Type B pancreatic cell (in vitro differentiated cells): ENCODE measurements around the gene RASSF7. TPM values are rescaled to one million over a fixed set of nuclear protein-coding genes. Genes with fewer than 3 reads are reported as not detected.

Experiments used
- DNase-seq: peaks from one replicate; pipeline ENCODE4 v3.0.0; 2021; ENCODE audit warnings: mixed read lengths; ENCODE audit not compliant: unreplicated experiment; ENCODE audit errors: extremely low spot score
- H3K27ac Mint-ChIP-seq: 2 replicates; pipeline ENCODE4 v1.8.0; 2021; ENCODE audit warnings: mild to moderate bottlenecking, mixed read lengths
- H3K27me3 Mint-ChIP-seq: 2 replicates; pipeline ENCODE4 v1.8.0; 2021; ENCODE audit warnings: mixed read lengths
- H3K36me3 Mint-ChIP-seq: 2 replicates; pipeline ENCODE4 v1.8.0; 2021; ENCODE audit warnings: mixed read lengths
- H3K4me1 Mint-ChIP-seq: one replicate; pipeline ENCODE4 v1.8.0; 2021; ENCODE audit warnings: mixed read lengths; ENCODE audit not compliant: unreplicated experiment
- H3K4me3 Mint-ChIP-seq: 2 replicates; pipeline ENCODE4 v1.8.0; 2021; ENCODE audit warnings: mild to moderate bottlenecking, mixed read lengths
- H3K9me3 Mint-ChIP-seq: 2 replicates; pipeline ENCODE4 v1.8.0; 2021; ENCODE audit warnings: mixed read lengths
- CTCF ChIP-seq: fragments of 200-600 bp; sonication (generic); conservative IDR thresholded peaks from 2 replicates; pipeline ENCODE4 v1.5.0; 2021; ENCODE audit warnings: antibody characterized with exemption, mild to moderate bottlenecking
- total RNA-seq: library from RNA; stranded (reverse); gene quantifications from 2 replicates; pipeline ENCODE4 v1.2.1, GENCODE V29; 2021; ENCODE audit warnings: low replicate concordance

RASSF7 gene
- total RNA-seq, 1 donor from 2014 or later = 35.7 TPM

DNA sequence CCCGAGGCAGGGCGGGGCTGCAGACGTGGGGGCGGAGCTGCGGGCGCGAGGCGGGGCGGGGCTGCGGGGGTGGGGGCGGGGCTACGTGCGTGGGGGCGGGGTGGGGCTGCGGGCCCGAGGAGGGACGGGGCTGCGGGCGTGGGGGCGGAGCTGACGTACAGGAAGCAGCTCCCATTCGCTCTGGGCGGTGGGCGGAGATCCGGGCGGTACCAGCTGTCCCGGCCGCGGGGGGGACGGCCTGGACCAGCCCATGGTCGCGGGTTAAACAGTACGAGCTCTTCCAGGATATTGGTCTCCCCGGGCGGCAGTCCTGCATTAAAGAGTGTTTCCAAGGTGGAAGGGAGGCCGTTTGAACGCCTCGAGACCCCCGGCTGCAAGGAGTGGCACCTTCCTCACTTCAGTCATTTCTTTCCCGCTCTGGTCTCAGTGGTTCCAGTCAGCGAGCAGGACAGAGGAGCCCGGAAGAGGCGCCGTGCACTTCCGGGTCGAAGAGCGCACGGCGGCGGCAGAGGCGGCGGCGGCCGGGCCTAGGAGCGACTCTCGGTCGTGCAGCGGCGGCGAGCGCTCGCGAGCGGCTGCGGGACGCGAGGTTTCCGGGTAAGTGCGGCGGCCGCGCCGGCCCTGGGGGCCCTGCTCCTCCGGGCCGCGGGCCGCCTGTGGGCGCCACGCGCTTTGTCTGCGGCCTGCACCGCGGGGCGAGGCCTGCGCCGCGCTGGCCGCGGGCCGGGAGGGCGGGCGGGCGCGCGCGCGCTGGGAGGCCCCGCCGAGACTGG is 15.4 kb downstream of the RASSF7 start, which contains the start of gene PHRF1:
Gene PHRF1 (plus strand): TSS at position 475 of the 773 bp plus-strand sequence. CDS start 5,043 bp downstream, outside the sequence.
- Mint-ChIP-seq H3K4me3 (peak within 1 kb of the TSS; percentile 98), H3K36me3 (peaks cover 2% of the 10 kb centered on the region), H3K27me3 (peaks cover 13% of the 10 kb centered on the region), H3K4me1 (peaks cover 22% of the 10 kb centered on the region), H3K9me3 (no peaks in the 10 kb centered on the region), H3K27ac (peak within 1 kb of the TSS; percentile 98)
- peak; percentile 96 for DNase-seq
- no peak for TF ChIP-seq CTCF

GRCh38 chr11:576811-577610 is 16.2 kb downstream of the RASSF7 start:
- DNase-seq = no peak
- Mint-ChIP-seq H3K4me1 (peaks cover 23% of the 10 kb centered on the region), H3K4me3 (peak overlapping the region; percentile 92), H3K27me3 (peaks cover 13% of the 10 kb centered on the region), H3K9me3 (no peaks in the 10 kb centered on the region), H3K27ac (peak overlapping the region; percentile 88), H3K36me3 (peaks cover 3% of the 10 kb centered on the region)
- TF ChIP-seq CTCF = no peak

DNA sequence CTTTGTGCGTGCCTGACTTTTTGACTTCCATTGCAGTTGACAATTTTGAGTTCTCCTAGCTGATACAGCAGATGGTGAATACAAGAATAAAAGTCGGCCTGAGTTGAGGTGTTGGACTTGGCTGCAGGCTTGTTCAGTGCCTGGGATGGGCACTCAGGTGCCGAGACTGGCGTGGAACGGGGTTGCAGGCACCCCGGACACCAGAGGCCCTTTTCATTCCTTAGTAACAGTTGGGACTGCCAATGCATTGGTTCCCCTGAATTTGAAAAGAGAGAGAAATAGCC is 16.8 kb downstream of the RASSF7 start:
- Mint-ChIP-seq H3K27me3 (peaks cover 13% of the 10 kb centered on the region), H3K27ac (peak overlapping the region; percentile 88), H3K36me3 (peaks cover 3% of the 10 kb centered on the region), H3K9me3 (no peaks in the 10 kb centered on the region), H3K4me1 (peaks cover 23% of the 10 kb centered on the region), H3K4me3 (peak overlapping the region; percentile 92)
- no peak for DNase-seq
- no peak for TF ChIP-seq CTCF

- H3K4me1 Mint-ChIP-seq = peaks cover 23% of the 10 kb centered on the region
- H3K27ac Mint-ChIP-seq = peak overlapping the region; percentile 29
- TF ChIP-seq CTCF = no peak
- DNase-seq = no peak
- H3K9me3 Mint-ChIP-seq = no peaks in the 10 kb centered on the region
- peaks cover 13% of the 10 kb centered on the region for H3K27me3 Mint-ChIP-seq
- H3K4me3 Mint-ChIP-seq = peak overlapping the region; percentile 92
- H3K36me3 Mint-ChIP-seq = peaks cover 3% of the 10 kb centered on the region
Observed at GRCh38 chr11:578276-579035, 17.7 kb downstream of the RASSF7 start.

DNA sequence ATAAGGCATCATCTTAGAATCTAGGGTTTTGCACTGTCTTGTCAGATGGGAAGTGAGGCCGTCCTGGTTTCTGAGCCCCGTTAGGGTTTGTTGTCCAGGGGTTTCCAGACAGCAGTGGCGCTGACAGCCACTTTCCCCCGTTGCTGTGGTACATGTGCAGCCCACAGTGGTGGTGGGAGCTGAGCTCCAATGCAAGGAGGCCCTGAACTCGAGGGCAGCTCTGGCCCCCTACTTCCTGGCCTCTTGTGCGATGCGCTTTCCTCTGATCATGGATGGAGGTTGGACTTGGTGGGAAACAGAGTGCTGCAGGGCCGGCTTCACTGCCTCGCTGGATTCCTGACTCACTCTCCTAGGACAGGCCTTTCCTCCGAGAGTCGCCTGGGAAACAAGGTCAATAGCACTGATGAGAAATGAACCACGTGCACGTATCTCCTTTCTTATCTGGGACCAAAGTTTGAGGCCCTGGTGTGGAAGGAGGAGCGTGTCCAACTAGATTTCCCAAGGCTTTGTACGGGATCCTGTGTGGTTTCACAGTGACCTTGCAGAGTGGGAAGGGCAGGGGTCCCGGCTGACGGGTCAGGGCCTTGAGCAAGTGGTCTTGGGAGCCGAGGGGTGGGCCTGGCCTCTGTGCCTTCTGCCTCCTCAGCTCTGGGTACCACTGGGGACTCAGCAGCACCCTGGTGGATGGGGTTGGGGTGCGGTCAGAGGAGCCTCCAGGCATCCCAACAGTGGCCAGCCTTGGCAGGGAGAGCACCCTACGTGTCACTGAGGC is 19.2 kb downstream of the RASSF7 start:
- Mint-ChIP-seq H3K36me3 (peaks cover 3% of the 10 kb centered on the region), H3K27me3 (peaks cover 2% of the 10 kb centered on the region), H3K4me3 (peak overlapping the region; percentile 73), H3K27ac (peak overlapping the region; percentile 65), H3K9me3 (no peaks in the 10 kb centered on the region), H3K4me1 (peaks cover 11% of the 10 kb centered on the region)
- no peak for TF ChIP-seq CTCF
- no peak for DNase-seq
